Stomach (tissue), 4 donors: ENCODE results near the gene DPF3.

Source experiments
- POLR2A ChIP-seq, 4 donors: fragments of 450-650 bp; IDR thresholded peaks; one replicate each; pipeline ENCODE4 v1.6.1; 2016; ENCODE audit warnings: antibody characterized with exemption in 4 of 4, control low read depth in 2 of 4, mild to moderate bottlenecking in 1 of 4, moderate library complexity in 1 of 4
- POLR2AphosphoS5 ChIP-seq, 3 donors: sonication (generic); formaldehyde crosslinking; IDR thresholded peaks; one replicate each; pipeline ENCODE4 v1.6.1; 2016; ENCODE audit warnings: antibody characterized with exemption in 3 of 3
- TF ChIP-seq, protein P1 (sequence below), 7 experiments: fragments of 450-650 bp in 4 of 7; fragments of 200-600 bp in 3 of 7; sonication (generic) in 3 of 7; IDR thresholded peaks; one replicate each; pipeline ENCODE4 v1.5.1; 2016 to 2019; ENCODE audit warnings: antibody characterized with exemption in 7 of 7, control low read depth in 2 of 7, mild to moderate bottlenecking in 1 of 7

- TF ChIP-seq POLR2A (IDR thresholded peaks at IDR 0.05) (no peak), POLR2AphosphoS5 (IDR thresholded peaks at IDR 0.05) (no peak)
- TF ChIP-seq, protein P1, sequence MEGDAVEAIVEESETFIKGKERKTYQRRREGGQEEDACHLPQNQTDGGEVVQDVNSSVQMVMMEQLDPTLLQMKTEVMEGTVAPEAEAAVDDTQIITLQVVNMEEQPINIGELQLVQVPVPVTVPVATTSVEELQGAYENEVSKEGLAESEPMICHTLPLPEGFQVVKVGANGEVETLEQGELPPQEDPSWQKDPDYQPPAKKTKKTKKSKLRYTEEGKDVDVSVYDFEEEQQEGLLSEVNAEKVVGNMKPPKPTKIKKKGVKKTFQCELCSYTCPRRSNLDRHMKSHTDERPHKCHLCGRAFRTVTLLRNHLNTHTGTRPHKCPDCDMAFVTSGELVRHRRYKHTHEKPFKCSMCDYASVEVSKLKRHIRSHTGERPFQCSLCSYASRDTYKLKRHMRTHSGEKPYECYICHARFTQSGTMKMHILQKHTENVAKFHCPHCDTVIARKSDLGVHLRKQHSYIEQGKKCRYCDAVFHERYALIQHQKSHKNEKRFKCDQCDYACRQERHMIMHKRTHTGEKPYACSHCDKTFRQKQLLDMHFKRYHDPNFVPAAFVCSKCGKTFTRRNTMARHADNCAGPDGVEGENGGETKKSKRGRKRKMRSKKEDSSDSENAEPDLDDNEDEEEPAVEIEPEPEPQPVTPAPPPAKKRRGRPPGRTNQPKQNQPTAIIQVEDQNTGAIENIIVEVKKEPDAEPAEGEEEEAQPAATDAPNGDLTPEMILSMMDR (IDR thresholded peaks at IDR 0.05), result no peak
Observed at GRCh38 chr14:72711936-72712335, 182.0 kb downstream of the DPF3 start.
